HG03565 (cell line): ENCODE data around the gene KRTAP10-4.
"Not testable (repeated sequence)": the region's sequence is repeated elsewhere in the genome, so short reads cannot be mapped to it uniquely, and the experiment has no call there.

Experiments
- ATAC-seq: cut with Tn5 transposase; IDR thresholded peaks from one replicate; pipeline ENCODE4 v1.9.1; 2021; ENCODE audit warnings: mild to moderate bottlenecking, moderate library complexity; ENCODE audit not compliant: unreplicated experiment

The KRTAP10-4 gene

DNA sequence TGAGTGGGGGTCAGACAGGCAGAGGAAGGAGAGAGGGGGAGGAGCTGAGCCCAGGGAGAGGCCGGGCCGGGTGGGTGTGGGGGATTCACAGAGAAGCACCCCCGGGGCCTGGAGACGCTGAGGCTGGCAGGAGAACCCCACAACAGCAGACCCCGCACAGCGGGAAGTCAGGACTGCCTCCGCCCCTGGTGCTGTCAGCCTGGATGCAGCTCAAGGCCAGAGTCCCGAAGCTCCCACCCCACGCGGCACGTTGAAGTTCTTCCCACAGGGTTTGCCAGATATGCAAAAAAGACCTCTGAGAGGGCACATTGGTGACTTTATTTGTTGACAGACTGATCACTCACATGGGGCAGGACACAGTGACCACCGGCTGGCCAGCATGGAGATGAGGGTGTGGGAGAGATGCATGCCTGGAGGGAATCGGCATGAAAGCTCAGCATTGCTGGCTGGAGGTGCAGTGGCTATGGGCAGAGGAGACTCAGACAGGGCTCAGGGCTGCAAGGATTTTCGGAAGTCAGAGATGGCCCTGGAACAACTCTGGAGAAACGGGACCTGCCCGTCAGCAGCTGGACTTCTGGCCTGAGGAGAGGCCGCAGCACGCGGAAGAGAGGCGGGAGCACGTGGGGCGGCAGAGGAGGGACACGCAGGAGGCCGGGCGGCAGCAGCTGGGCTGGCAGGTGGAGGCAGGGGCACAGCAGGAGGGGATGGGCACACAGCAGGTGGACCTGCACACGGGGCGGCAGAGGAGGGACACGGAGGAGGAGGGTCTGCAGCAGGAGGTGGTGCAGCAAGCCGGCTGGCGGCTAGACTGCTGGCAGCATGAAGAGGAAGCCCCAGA lies 15.8 kb upstream of the KRTAP10-4 start:
- ATAC-seq: no peak

DNA sequence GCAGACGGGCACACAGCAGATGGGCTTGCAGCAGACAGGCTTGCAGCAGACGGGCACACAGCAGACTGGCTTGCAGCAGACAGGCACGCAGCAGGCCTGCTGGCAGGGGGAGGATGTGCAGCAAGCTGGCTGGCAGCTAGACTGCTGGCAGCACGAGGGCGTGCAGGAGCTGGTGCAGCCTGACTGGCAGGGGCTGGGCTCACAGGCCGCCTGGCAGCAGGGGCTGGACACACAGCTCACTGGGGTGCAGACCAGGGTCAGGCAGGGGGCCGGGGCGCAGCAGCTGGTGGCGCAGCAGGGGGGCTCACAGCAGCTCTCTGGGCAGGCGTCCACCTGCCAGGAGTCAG lies 15.2 kb upstream of the KRTAP10-4 start:
- ATAC-seq: not testable (repeated sequence)

- no peak for ATAC-seq
Observed at GRCh38 chr21:44558695-44559094, 14.8 kb upstream of the KRTAP10-4 start, which contains the start of gene KRTAP10-3. TSS of gene KRTAP10-3 (minus strand) at chr21:44558795. CDS start at chr21:44558715, 80 bp downstream.

- no peak for ATAC-seq
Observed at GRCh38 chr21:44564099-44564498, 9.4 kb upstream of the KRTAP10-4 start.

DNA sequence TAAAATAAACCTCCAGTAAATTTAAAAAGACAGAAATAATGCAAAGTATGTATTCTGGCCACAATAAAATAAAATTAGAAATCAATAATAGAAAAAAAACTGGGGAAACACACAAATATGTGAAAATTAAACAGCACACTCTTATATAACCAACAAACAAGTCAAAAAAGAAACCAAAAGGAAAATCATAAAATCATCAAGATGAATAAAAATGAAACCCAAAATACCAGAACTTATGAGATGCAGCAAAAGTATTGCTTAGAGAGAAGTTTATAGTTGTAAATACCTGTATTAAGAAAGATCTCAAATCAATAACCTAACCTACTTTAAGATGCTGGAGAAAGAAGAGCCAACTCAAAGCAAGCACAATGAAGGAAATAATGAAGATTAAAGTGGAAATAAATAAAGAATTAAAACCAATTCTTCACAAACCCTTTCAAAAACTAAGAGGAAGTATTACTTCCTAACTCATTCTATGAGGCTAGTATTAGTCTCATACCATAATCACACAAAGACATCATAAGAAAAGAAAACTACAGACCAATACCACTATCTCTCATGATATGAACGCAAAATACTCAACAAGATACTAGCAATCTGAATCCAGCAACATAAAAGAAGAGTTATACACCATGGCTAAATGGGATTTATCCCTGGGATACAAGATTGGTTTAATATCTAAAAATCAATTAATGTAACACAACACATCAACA lies 8.5 kb upstream of the KRTAP10-4 start:
- no peak for ATAC-seq

GRCh38 chr21:44566403-44566802 lies 7.1 kb upstream of the KRTAP10-4 start:
- no peak for ATAC-seq

- ATAC-seq: no peak
Observed at GRCh38 chr21:44567481-44568171, 5.9 kb upstream of the KRTAP10-4 start.

DNA sequence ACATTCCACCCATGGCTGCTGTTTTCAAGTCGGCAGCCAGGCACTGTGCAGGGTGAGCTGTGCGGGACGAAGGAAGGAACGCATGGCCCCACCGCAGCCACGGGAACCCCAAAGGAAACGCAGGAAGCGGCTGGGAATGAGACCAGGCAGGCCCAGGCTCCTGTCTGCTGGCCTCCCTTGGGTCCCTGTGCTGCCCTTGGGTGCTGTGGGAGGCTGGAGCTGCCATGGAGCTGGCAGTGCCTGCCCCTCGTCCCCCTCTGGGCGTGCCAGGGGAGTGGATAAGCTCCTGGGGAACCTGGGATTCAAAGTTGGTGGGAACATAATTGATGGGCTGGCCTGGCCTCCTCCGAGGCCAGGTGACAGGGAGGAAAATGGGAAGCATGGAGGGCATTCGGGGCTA lies 5.3 kb upstream of the KRTAP10-4 start:
- ATAC-seq: no peak

GRCh38 chr21:44568667-44569556 lies 4.6 kb upstream of the KRTAP10-4 start:
- ATAC-seq: no peak

DNA sequence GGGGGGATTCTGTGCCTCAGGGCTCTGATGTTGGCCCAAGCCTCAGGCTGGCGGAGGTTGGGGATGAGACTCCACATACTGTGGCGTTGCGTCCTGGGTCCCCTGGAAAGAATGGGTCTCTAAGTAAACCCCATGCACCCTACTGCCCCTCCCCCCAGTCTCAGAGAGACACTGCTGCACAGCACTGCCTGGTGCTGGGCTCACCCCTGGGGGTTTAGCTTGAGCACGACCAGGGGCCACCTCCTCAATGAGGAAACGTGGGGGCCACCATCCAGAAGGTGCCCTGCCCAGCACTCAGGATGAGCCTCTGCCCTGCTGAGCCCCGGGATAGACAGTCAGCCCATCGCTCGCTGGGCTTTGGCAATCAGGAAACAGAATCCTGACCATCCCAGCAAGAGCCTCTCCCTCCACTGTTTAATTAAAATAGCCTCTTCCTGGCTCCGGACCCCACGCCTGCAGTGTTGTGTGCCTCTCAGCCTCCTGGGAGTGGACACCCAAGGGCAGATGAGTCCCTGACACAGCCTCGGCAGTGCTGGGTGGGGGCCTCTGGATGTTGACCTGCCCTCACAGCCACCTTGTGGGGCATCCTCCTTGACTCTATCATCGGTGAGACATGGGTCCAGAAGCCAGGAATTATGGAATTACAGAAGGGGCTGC lies 3.5 kb upstream of the KRTAP10-4 start:
- no peak for ATAC-seq

GRCh38 chr21:44571296-44571695 lies 2.2 kb upstream of the KRTAP10-4 start:
- ATAC-seq: no peak

GRCh38 chr21:44571844-44572782 lies 1.4 kb upstream of the KRTAP10-4 start:
- ATAC-seq: no peak

GRCh38 chr21:44572959-44573583 lies 458 bp upstream of the KRTAP10-4 start:
- no peak for ATAC-seq

DNA sequence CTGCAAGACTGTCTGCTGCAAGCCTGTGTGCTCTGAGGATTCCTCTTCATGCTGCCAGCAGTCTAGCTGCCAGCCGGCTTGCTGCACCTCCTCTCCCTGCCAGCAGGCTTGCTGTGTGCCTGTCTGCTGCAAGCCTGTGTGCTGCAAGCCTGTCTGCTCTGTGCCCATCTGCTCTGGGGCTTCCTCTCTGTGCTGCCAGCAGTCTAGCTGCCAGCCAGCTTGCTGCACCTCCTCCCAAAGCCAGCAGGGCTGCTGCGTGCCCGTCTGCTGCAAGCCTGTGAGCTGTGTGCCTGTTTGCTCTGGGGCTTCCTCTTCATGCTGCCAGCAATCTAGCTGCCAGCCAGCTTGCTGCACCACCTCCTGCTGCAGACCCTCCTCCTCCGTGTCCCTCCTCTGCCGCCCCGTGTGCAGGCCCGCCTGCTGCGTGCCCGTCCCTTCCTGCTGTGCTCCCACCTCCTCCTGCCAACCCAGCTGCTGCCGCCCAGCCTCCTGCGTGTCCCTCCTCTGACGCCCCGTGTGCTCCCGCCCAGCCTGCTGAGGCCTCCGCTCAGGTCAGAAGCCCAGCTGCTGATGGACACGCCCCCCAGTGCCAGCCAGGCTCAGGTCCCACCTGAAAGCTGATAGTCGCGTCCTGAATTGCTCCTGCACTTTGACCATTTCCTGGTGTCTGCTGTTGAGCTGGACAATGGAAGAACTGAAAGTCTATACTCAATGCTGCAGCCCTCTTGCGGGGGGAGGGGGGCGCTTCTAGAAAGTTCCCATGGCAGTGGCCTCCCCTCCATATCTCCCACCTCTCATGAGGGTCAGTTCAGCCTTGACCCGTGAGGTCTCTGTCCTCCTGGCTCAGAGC lies 1.2 kb downstream of the KRTAP10-4 start:
- ATAC-seq: no peak

- no peak for ATAC-seq
Observed at GRCh38 chr21:44575307-44576024, 1.9 kb downstream of the KRTAP10-4 start.

DNA sequence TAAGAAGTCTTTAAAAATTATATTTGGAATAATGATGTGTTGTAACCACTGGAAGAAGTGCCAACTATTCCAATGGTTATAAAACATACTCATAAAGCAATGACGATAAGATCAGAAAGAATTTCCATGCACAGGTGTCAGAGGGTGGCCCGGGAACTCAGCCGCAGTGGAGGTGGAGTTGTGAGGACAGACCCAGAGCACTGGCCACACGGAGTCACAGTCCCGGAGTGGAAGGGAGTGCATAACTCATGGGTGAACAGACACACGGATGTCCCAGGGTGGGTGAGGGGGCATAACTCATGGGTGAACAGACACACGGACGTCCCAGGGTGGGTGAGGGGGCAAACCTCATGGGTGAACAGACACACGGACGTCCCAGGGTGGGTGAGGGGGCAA lies 2.5 kb downstream of the KRTAP10-4 start:
- no peak for ATAC-seq
